DND-41 (cell line): ENCODE measurements around the gene DPYD.

ENCODE experiments used
- ATAC-seq: fragments of 200-7000 bp; cut with Tn5 transposase; 3 replicates; pipeline ENCODE4 v1.9.1; 2021; ENCODE audit warnings: low read depth; ENCODE audit not compliant: insufficient read depth
- DNase-seq: peaks from one replicate; pipeline ENCODE4 v3.0.0-alpha.2; 2020
- H2AFZ ChIP-seq: 2 replicates; pipeline ENCODE4 v1.6.0; 2012; ENCODE audit warnings: low read depth, low read length
- H3K27ac ChIP-seq: 2 replicates; pipeline ENCODE4 v1.5.1; 2012; ENCODE audit warnings: low read length, inconsistent platforms
- H3K27me3 ChIP-seq: fragments of 200-600 bp; sonication (generic); 2 replicates; pipeline ENCODE4 v1.6.0; 2012; ENCODE audit warnings: low read length, mild to moderate bottlenecking, inconsistent platforms; ENCODE audit not compliant: insufficient read depth, poor library complexity
- H3K36me3 ChIP-seq: 2 replicates; pipeline ENCODE4 v1.5.1; 2012; ENCODE audit warnings: low read length, inconsistent platforms; ENCODE audit not compliant: insufficient read depth
- H3K4me1 ChIP-seq: 2 replicates; pipeline ENCODE4 v1.5.1; 2012; ENCODE audit warnings: mild to moderate bottlenecking, low read length; ENCODE audit not compliant: insufficient read depth
- H3K4me2 ChIP-seq: 2 replicates; pipeline ENCODE4 v1.6.0; 2012; ENCODE audit warnings: mild to moderate bottlenecking, moderate library complexity, low read length, inconsistent platforms; ENCODE audit not compliant: insufficient read depth
- H3K4me3 ChIP-seq, 2 experiments: fragments of 200-600 bp in 1 of 2; shearing (Covaris generic) in 1 of 2; 2 replicates each; pipeline ENCODE4 v1.5.1; 2012 to 2016; ENCODE audit warnings: inconsistent platforms in 2 of 2, low read length in 2 of 2, mild to moderate bottlenecking in 2 of 2, low read depth in 1 of 2, moderate library complexity in 1 of 2
- H3K79me2 ChIP-seq: 2 replicates; pipeline ENCODE4 v1.6.0; 2012; ENCODE audit warnings: low read length, inconsistent platforms; ENCODE audit not compliant: insufficient read depth
- H3K9ac ChIP-seq: 2 replicates; pipeline ENCODE4 v1.6.0; 2012; ENCODE audit warnings: low read depth, mild to moderate bottlenecking, inconsistent platforms, low read length, moderate library complexity
- H3K9me3 ChIP-seq: 2 replicates; pipeline ENCODE4 v1.5.1; 2012; ENCODE audit warnings: low read length, moderate library complexity, mild to moderate bottlenecking, inconsistent platforms; ENCODE audit not compliant: insufficient read depth, severe bottlenecking
- H4K20me1 ChIP-seq: 2 replicates; pipeline ENCODE4 v1.6.0; 2012; ENCODE audit warnings: low read length; ENCODE audit not compliant: insufficient read depth
- EZH2 ChIP-seq: IDR thresholded peaks from 3 replicates; pipeline ENCODE4 v1.6.1; 2012; ENCODE audit warnings: borderline replicate concordance, low read depth, mild to moderate bottlenecking, moderate library complexity, low read length, inconsistent platforms; ENCODE audit not compliant: severe bottlenecking
- TF ChIP-seq, protein P1 (sequence below): IDR thresholded peaks from 2 replicates; pipeline ENCODE4 v1.5.1; 2012; ENCODE audit warnings: borderline replicate concordance, low read length, moderate library complexity, mild to moderate bottlenecking; ENCODE audit not compliant: poor library complexity, severe bottlenecking; ENCODE audit errors: extremely low read depth

The DPYD gene

DNA sequence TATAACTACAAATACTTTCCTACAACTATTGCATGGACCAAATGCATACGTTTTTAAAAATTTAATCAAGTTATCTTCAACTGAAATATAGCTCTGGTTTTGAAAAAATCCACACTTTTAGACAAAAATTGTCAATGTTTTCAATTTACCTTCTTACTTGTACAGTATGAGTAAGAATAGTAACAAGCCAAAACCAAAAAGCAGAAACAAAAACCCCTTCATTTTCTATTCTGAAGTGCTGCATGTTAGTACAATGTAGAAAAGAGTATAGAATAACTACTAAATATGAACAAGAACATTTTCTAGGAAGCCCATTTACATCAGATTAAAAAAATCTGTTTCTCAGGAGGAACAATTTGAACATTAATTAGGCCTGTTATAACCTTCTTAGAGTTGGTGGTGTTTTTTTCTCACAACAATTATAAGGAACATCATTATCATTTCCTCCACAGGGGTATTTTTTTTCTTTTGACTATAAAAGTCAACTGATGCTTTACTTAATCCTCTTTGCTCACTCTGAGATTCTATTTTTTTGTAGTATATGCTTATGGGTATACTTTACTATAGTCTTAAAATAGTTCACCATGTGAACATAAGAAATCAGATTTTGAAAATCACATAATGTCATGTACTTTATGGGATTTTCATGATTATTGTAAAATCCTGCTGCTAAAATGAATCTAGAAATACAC lies 723.9 kb downstream of the DPYD start:
- peaks cover 12% of the 10 kb centered on the region; the same call in 1 of the 2 replicates for H3K36me3 ChIP-seq
- no peaks in the 10 kb centered on the region for H3K27me3 ChIP-seq
- H3K4me2 ChIP-seq = no peak overlapping the region
- DNase-seq (no peak), ATAC-seq (no peak)
- H3K79me2 ChIP-seq = no peaks in the 10 kb centered on the region
- TF ChIP-seq EZH2 = no peak
- TF ChIP-seq, protein P1, sequence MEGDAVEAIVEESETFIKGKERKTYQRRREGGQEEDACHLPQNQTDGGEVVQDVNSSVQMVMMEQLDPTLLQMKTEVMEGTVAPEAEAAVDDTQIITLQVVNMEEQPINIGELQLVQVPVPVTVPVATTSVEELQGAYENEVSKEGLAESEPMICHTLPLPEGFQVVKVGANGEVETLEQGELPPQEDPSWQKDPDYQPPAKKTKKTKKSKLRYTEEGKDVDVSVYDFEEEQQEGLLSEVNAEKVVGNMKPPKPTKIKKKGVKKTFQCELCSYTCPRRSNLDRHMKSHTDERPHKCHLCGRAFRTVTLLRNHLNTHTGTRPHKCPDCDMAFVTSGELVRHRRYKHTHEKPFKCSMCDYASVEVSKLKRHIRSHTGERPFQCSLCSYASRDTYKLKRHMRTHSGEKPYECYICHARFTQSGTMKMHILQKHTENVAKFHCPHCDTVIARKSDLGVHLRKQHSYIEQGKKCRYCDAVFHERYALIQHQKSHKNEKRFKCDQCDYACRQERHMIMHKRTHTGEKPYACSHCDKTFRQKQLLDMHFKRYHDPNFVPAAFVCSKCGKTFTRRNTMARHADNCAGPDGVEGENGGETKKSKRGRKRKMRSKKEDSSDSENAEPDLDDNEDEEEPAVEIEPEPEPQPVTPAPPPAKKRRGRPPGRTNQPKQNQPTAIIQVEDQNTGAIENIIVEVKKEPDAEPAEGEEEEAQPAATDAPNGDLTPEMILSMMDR = no peak
- no peak overlapping the region for H2AFZ ChIP-seq
- H3K4me3 ChIP-seq = no peak overlapping the region
- H3K4me1 ChIP-seq = no peaks in the 10 kb centered on the region
- no peak overlapping the region for H3K9ac ChIP-seq
- H3K9me3 ChIP-seq = no peaks in the 10 kb centered on the region
- no peak overlapping the region for H3K27ac ChIP-seq
- no peaks in the 10 kb centered on the region for H4K20me1 ChIP-seq

- H3K36me3 ChIP-seq = peaks cover 21% of the 10 kb centered on the region; the same call in 1 of the 2 replicates
- no peaks in the 10 kb centered on the region for H3K27me3 ChIP-seq
- no peaks in the 10 kb centered on the region for H3K79me2 ChIP-seq
- ATAC-seq = no peak
- H2AFZ ChIP-seq = no peak overlapping the region
- H3K4me1 ChIP-seq = no peaks in the 10 kb centered on the region
- H3K4me3 ChIP-seq = no peak overlapping the region
- no peak for TF ChIP-seq EZH2
- TF ChIP-seq, protein P1 = no peak
- no peak for DNase-seq
- H3K9ac ChIP-seq = no peak overlapping the region
- H4K20me1 ChIP-seq = no peaks in the 10 kb centered on the region
- H3K9me3 ChIP-seq = no peaks in the 10 kb centered on the region
- H3K27ac ChIP-seq = no peak overlapping the region
- H3K4me2 ChIP-seq = no peak overlapping the region
These were observed 727.8 kb downstream of the DPYD start for GRCh38 chr1:97192872-97193572.

DNA sequence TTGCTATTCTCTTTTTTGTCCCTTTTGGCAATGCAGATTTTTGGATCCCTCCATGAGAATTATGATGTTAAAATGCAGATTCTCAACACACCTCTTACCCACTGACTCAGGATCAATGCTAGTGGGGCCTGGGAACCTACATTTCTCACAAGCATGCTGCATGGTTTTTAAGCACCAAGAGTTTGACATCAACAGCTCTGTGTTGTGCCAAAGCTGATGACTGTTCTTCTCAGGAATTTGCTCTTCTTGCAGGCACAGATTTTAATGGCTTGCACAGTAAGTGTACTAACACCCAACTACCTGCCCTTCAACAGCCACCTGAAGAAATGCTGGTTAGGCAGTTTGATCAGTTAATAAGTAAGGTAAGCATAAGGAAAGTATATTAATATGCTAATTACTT lies 730.5 kb downstream of the DPYD start:
- TF ChIP-seq, protein P1 = no peak
- no peak for TF ChIP-seq EZH2
- H3K4me3 ChIP-seq = no peak overlapping the region
- no peaks in the 10 kb centered on the region for H3K27me3 ChIP-seq
- no peaks in the 10 kb centered on the region for H4K20me1 ChIP-seq
- DNase-seq (no peak), ATAC-seq (no peak)
- H3K9ac ChIP-seq = no peak overlapping the region
- no peaks in the 10 kb centered on the region for H3K9me3 ChIP-seq
- H3K4me2 ChIP-seq = no peak overlapping the region
- H3K27ac ChIP-seq = no peak overlapping the region
- no peaks in the 10 kb centered on the region for H3K79me2 ChIP-seq
- no peaks in the 10 kb centered on the region for H3K4me1 ChIP-seq
- H3K36me3 ChIP-seq = peaks cover 24% of the 10 kb centered on the region; the same call in 1 of the 2 replicates
- H2AFZ ChIP-seq = no peak overlapping the region
